ENCODE results near the gene SLC36A3.
"Not testable (repeated sequence)": the region's sequence is repeated elsewhere in the genome, so short reads cannot be mapped to it uniquely, and the experiment has no call there.

SLC36A3 gene

GRCh38 chr5:151237685-151238084, 65.9 kb downstream of the SLC36A3 start:
- no peak for ATAC-seq
- no peak for DNase-seq

DNA sequence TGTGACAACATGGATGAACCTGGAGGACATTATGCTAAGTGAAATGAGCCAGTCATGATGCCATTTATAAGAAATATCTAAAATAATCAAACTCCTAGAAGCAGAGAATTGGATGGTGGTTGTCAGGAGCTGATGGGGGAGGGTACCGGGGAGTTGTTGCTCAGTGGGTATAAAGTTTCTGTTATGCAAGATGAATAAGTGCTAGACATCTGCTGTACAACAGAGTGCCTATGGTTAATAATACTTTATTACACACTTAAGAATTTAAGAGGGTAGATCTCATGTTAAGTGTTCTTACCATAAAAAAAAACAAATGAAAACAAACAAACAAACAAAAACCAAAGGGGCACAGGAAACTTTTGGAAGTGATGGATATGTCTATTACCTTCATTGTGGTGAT, 66.7 kb downstream of the SLC36A3 start:
- ATAC-seq, result no peak
- no peak for DNase-seq

GRCh38 chr5:151235239-151235571, 68.4 kb downstream of the SLC36A3 start:
- not testable (repeated sequence) for DNase-seq, ATAC-seq

GRCh38 chr5:151234476-151235238, 68.9 kb downstream of the SLC36A3 start:
- ATAC-seq (peak; percentile 72), DNase-seq (no peak)

DNA sequence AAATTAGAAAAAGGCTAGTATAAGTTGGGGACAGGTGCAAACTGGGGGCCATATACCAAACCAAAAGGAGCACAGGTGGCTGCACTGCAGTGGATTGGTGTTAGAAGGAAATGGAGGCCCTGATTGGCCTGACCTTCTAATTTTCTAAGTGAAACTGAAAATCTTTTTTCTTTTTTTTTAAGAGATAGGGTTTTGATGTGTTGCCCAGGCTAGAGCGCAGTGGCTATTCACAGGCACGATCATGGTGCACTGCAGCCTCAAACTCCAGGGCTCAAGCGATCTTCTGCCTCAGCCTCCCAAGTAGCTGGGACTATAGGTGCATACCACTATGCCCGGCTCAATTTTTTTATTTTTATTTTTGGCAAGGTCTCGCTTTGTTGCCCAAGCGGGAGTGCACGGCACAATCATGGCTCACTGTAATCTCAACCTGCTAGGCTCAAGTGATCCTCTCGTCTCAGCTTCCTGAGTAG, 69.9 kb downstream of the SLC36A3 start:
- no peak for ATAC-seq
- no peak for DNase-seq

DNA sequence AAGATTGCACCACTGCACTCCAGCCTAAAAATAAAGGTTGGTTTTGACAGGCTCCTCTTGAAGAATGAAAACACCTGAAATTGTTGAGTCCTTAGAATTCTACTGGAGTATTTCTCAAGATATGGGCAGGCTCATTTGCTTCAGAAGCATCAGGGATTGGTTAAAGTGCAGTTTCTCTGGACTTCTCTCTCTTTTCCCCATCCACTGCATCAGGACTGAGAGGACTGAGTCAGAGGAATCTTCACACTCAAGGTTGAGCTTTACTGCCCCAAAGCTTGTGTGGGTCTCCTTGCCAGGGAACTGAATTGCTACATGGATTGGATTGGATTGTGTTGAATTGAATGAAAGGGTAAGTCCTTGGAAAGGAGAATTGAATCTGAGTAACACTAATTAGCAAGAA, 72.2 kb downstream of the SLC36A3 start:
- no peak for DNase-seq
- no peak for ATAC-seq

- DNase-seq (no peak), ATAC-seq (no peak)
Observed at GRCh38 chr5:151230048-151230680, 73.4 kb downstream of the SLC36A3 start.

- ATAC-seq (no peak), DNase-seq (no peak)
Observed at GRCh38 chr5:151228986-151229385, 74.6 kb downstream of the SLC36A3 start.

DNA sequence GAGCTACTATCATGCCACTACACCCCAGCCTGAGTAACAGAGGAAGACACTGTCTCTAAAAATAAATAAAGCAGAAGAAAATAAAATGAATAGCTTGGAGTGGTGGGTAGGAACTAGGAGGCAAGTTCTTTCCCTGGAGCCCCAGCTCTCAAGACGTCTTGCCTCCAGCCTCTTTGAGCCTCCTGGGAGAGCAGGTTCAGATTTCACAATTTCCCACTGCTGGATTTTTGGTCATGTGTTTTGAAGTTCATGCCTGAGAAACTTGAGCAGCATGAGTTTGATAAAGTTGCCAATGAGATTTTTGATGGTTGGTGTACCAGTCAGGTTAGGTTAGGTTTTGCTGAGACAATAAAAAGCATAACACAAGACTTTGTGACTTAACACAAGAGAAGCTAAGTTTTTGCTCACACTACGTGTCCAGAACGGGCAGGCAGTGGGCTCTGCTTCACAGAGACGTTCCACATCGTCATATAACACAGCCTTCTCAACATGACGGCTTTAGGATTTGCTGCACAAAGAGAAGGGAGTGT, 75.6 kb downstream of the SLC36A3 start:
- ATAC-seq (no peak), DNase-seq (no peak)
